Measurements from ENCODE around the gene LASP1.

GRCh38 chr17:38892620-38893019 lies 22.8 kb downstream of the LASP1 start:
- TF ChIP-seq PATZ1 (CRISPR knock-in tag; IDR thresholded peaks at IDR 0.05; ENCODE audit: borderline replicate concordance) (no peak), POU6F1 (CRISPR knock-in tag; IDR thresholded peaks at IDR 0.05; ENCODE audit: borderline replicate concordance, low read depth) (no peak), CREB5 (CRISPR knock-in tag; IDR thresholded peaks at IDR 0.05; ENCODE audit: low read depth) (no peak), TSHZ2 (CRISPR knock-in tag; IDR thresholded peaks at IDR 0.05) (no peak), TOX (CRISPR knock-in tag; IDR thresholded peaks at IDR 0.05; ENCODE audit: borderline replicate concordance) (no peak), PPARA (CRISPR knock-in tag; IDR thresholded peaks at IDR 0.05; ENCODE audit: borderline replicate concordance) (no peak), GLIS3 (CRISPR knock-in tag; IDR thresholded peaks at IDR 0.05) (no peak), RARB (CRISPR knock-in tag; IDR thresholded peaks at IDR 0.05) (no peak), ZFP3 (CRISPR knock-in tag; IDR thresholded peaks at IDR 0.05) (no peak), OSR1 (CRISPR knock-in tag; IDR thresholded peaks at IDR 0.05) (no peak)

All from SK-N-SH treated with all-trans-retinoic acid at 6 μM for 48 hours (cell line).